ENCODE data around the gene FAM13A.
"Not testable (repeated sequence)": the region's sequence is repeated elsewhere in the genome, so short reads cannot be mapped to it uniquely, and the experiment has no call there.

The FAM13A gene

DNA sequence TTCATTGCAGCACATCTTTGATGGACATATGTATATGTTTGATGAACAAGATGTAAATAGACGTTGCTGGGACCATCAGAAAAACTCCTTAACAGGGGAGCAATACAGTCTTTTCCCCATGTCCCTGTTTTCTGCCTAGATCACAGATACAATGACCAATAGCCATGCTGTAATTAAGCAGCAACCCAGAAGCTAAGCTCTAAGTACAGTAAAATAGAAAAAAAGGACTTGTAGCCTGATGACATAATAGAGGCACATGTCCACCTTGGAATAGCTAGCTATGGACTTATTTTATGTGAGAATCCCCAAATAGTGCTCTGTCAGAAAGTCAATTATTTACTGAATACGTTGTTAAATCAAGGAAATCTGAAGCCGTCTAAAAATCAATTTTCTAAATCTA, 14.9 kb downstream of the FAM13A start:
- DNase-seq (ENCODE audit: low read depth in 2 of 2) = no peak

DNA sequence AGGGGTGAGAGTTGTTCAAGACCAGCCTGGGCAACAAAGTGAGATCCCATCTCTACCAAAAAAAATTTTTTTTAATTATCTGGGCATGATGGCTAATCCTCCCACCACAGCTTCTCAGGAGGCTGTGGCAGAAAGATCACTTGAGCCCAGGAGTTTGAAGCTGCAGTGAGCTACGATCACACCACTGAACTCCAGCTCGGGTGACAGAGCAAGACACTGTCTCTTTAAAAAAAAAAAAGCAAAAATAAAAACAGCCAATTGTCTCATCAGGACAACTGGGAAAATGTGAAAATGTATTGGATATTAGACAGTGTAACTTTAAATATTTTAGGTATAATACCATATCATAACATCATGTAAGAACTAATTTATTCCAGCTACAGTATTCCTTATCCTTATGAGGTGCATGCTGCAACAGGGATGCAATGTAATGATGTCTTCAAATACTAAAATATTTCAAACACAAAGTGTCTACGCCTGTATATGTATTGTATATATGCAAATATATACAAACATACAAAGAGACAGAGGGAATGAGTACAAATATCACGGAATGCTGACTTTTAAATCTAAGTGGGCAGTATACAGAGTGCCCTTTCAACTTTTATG, 17.2 kb downstream of the FAM13A start:
- no peak for DNase-seq (ENCODE audit: low read depth in 2 of 2)

DNA sequence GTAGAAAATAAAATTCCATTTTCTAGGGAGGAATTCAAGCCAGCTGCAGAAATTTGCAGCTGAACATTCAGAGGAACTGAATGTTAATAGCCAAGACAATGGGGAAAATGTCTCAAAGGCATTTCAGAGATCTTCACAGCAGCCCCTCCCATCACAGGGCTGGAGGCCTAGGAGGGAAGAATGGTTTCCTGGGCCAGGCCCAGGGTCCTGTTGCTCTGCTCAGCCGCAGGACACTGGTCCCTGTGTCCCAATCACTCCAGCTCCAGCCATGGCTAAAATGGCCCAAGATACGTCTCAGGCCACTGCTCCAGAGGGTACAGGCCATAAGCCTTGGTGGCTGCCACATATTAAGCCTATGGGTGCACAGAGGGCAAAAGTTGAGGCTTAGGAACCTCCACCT, 20.4 kb downstream of the FAM13A start:
- DNase-seq (ENCODE audit: low read depth in 2 of 2) = no peak

DNA sequence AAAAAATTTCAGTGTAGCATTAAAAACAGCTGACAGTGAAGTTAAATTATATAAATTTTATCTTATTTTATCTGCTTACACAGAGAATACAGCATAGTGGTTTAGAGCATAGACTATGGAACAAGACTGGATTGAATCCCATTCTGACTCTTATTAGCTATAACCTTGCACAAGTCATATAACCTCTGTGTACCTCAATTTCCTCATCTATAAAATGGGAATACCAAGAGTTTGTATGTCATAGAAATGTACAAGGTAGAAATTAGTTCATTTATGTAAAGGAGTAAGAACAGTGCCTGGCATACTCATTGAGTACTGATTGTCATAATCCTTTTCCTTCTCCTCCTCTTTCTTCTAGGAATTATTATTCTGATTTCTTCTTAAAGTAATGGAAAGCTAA, 25.7 kb downstream of the FAM13A start:
- no peak for DNase-seq (ENCODE audit: low read depth in 2 of 2)

DNA sequence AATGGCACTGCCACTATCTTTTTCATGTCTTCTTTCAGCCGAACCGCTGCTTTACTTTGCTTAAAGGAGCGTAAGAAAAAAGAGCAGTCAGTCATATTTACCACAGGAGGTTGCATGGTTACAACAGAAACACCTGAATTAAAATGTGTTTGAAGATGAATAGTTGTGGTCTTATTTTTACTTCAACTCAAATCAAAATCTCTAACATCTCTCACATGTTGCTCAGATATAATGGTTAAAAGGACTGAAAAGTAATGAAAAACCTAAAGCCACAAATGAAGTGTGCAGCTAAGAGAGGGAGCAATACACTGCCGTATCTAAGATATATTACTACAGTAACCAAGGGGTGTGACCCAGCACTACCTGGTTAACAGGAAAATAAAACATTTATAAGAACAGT, 27.4 kb downstream of the FAM13A start:
- DNase-seq (ENCODE audit: low read depth in 2 of 2) = no peak

DNA sequence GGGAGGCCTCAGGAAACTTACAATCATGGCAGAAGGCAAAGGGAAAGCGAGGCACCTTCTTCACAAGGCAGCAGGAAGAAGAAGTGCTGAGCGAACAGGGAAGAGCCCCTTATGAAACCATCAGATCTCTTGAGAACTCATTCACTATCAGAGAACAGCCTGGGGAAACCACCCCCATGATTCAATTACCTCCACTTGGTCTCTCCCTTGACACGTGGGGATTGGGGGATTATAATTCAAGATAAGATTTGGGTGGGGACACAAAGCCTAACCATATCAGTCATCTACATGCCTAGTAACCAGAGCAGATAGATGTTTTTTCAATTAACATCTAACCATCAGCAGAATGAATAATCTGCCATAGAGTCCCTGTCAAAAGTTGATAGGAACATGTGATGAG, 30.4 kb downstream of the FAM13A start:
- DNase-seq (ENCODE audit: low read depth in 2 of 2) = no peak

DNA sequence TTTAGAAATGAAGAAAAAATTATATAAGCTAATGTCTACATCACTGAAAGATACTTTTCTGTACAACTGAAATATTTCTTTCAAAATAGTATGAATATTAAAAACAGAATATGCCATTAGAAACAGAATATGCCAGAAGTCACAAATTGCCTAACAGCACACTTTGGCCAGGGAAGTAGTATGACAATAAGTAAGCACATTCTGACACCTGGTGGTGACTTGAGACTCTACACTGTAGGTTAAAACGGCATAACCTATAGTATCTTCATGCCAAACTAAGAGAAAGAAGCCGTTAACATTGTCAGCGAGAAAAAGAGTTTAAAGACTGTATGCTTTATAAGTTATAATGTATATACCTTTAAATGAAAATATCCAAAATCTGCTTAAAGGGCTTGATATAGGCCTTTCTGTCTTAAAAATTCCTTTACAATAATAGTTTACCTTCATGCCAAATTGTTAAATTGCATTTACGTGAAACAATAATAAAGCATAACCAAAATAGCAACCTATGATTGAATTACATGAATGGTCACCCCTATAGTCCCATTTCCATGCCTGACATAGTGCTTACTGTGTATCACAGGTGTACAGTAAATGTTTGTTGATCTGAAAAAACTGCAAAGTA, 32.8 kb downstream of the FAM13A start:
- peak; percentile 9 to 16 for DNase-seq (ENCODE audit: low read depth in 2 of 2)

DNA sequence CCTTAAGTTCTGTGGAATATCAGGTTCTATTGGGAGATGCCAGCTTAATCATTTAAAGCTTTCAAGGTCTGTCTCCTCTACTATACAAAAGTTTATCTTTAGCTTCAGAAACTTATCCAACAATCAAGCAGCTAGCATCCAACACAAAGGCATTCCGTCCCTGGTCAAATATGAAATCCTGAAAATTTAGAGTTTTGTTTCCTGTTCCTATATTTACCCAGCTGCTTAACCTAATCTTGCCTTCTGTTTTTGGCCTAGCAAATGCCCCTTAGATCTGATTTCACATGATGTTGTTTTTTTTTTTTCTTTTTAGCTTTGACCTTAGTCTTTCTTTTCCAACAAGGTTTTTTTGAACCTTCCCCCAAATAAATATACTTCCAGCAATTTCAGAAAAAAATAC, 33.8 kb downstream of the FAM13A start:
- no peak for DNase-seq (ENCODE audit: low read depth in 2 of 2)

DNA sequence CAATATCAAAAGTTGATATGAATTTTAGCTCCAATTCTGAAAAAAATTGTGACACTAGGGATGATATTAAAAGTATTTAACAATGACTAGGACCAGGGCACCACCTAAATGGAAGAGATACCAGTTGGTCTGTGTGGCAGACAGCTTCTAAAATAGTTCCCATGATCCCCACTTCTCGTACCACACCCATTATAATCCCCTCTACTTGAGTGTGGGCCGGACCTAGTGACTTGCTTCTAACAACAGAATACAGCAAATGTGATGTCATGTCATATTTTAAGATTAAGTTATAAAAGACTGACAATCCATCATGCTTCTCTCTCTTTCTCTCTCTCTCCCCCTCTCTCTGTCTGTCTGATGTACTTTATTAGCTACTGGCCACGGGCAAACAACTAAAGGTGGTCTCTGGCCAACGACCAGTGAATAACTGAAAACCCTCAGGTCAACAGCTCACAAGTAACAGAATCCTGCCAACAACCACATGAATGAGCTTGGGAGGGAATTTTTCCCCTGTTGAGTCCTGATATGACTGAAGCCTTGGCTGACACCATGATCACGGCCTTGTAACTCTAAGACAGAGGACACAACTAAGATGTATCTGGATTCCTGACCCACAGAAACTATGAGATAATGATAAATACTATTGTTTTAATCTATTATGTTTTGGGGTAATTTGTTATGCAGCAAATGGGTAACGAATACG, 34.4 kb downstream of the FAM13A start:
- no peak for DNase-seq (ENCODE audit: low read depth in 2 of 2)

DNA sequence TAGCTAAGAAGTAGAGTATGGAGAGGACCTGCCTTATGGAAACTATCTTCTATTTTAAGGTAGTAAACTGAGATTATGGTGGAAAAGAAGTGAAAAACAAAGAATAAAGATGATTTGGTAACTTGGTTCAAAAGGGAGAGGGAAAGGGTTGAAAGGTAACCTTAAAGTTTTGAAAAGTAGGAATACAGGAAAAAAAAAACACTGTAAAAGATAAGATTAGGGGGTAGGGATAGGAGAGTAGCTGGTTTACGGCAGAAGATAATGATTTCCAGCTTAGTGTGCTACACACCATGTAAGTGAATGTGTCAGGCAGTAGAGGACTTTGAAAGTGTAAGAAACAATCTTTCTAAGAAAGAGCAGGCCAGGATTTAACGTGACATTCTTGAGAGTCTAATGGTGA, 35.3 kb downstream of the FAM13A start:
- no peak for DNase-seq (ENCODE audit: low read depth in 2 of 2)

DNA sequence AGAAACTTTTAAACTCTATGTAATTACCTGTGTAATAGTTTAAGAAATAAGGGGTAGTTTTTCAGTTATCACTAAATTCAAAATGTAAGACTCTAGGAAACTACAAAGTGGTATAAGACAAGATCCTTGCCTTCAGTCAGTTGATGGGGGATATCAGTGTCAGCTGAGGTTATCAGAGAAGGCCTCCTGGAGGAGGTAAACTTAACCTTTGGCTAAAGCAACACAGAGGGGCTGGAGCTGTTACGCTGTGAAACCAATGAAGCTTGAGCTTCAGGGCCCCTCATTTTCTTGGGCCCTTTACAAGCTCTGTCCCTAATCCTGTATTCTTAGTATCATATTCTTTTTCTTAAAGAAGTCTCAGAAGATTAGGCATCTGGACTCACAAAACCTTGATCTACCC, 35.9 kb downstream of the FAM13A start:
- DNase-seq (ENCODE audit: low read depth in 2 of 2) = no peak

DNA sequence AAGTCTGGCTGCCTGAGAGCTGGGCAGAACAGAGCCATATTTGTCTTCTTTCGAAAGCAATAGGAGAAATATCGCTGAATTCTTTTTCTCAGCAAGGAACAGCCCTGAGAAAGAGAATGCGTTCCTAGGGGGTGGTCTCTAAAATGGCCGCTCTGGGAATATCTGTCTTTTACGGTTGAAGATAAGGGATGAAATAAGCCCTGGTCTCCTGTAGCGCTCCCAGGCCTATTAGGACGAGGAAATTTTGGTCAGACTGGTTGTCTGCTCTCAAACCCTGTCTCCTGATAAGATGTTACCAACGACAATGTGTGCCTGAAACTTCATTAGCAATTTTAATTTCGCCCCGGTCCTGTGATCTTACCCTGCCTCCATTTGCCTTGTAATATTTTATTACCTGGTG, 42.1 kb downstream of the FAM13A start:
- not testable (repeated sequence) for DNase-seq (ENCODE audit: low read depth in 2 of 2)

DNA sequence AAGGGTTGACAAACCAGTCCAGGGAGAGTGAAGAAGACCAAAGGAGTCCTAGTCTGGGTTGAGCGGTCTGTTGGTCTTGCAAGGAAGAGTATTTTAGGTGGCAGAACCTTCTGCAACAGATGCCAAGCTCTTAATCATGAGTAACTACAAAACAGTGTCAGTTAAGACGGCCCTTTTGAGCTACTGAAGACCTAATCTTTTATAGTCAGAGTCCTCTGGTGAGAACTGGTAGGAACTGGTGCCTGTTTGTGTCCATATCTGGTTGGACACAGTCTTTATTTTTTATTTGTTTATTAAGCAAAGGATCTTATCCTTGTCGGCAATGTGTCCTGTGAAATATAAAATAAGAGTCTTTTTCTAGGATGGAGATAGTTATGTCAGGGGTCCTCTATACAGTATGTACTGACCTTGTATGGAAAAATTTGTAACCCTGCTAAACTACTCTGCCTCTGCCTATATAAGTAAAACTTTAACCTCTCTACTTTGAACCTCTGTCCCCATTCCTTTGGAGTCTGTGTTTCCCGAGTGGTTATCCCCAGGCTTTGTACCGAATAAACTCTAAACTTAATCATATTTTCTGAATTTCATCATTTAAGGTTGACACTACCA, 47.1 kb downstream of the FAM13A start:
- DNase-seq (ENCODE audit: low read depth in 2 of 2) = no peak

DNA sequence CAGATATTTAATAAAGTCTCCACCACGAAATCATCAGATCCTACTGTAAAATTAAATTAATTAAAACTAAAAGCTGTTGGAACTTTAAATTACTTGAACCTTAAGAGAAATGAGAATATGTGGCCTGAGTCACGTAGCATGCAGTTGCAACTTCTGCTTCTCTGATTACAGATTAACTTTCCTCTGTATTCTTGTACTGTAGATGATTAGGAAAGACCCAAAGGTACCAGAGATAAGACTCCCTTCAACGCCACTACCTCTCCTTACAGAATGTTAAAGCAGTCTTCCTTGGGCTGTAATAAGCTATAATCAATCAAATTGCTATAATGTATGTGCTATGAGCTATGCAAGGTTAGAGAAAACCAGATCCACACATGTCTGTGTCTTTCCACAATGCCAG, 47.9 kb downstream of the FAM13A start:
- no peak for DNase-seq (ENCODE audit: low read depth in 2 of 2)

DNA sequence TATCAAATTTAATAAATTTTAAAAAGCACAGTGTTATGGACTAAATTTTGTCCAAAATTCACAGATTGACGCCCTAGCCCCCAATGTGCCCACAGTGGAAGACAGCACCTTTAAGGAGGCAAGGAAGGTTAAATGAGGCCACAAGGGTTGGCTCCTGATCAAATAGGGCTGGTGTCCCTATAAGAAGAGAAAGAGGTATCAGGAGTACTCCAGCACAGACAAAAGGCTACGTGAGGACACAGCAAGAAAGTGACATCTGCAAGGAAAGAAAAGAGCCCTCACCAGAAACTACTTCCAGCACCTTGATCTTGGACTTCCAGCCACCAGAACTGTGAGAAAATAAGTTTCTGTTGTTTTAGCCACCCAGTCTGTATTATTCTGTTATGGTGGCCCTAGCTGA, 48.8 kb downstream of the FAM13A start:
- DNase-seq (ENCODE audit: low read depth in 2 of 2) = no peak

DNA sequence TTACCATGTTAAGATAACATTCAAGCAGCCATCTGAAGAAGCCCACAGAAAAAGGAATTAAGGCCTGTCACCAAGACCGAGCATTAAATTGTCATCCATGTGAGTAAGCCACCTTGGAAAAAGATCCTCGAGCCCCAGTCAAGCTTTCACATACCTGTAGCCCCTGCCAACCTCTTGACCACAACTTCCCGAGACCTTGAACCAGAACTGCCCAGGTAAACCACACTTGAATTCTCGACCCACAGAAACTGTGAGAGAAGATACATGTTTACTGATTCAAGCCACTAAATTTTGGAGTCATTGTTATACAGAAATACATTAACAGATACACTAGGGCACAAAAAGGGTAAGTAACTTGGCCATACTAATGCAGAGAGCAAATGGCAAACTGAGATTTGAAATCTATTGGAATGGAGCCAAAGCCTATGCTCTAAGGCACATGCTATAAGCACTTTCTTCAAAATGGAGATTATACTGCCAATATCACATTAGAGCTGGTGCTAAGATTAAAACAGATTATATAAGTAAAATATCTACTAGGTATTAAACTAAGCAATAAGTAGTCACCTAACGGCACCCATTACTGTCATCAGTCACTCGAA, 49.5 kb downstream of the FAM13A start:
- DNase-seq (ENCODE audit: low read depth in 2 of 2) = no peak

DNA sequence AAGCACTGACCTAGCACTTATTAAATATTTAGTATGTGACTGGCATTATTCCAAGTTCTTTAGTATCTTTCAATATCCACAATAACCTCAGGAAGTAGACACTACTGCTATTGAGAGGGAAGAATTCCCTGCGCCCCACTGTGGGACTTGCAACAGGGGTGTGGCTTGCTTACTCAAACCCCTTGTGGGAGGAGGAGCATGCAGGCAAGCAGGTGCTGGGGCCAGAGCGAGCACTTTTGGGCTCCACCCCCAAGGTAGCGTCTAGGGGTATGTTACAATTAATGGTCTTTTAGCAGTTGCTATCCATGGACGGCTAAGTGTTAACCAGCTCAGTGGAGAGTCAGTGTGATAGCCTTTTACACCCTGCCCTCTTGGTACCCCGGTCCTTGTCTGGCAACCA, 50.7 kb downstream of the FAM13A start:
- DNase-seq (ENCODE audit: low read depth in 2 of 2) = no peak

DNA sequence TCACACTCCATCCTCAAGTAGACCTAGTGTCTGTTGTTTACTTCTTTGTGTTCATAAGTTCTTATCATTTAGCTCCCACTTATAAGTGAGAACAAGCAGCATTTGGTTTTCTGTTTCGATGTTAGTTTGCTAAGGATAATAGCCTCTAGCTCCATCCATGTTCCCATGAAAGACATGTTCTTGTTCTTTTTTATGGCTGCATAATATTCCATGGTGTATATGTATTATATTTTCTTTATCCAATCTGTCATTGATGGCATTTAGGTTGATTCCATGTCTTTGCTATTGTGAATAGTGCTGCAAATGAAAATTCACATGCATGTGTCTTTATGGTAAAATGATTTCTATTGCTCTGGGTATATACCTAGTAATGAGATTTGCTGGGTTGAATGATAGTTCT, 51.9 kb downstream of the FAM13A start:
- DNase-seq (ENCODE audit: low read depth in 2 of 2) = not testable (repeated sequence)

DNA sequence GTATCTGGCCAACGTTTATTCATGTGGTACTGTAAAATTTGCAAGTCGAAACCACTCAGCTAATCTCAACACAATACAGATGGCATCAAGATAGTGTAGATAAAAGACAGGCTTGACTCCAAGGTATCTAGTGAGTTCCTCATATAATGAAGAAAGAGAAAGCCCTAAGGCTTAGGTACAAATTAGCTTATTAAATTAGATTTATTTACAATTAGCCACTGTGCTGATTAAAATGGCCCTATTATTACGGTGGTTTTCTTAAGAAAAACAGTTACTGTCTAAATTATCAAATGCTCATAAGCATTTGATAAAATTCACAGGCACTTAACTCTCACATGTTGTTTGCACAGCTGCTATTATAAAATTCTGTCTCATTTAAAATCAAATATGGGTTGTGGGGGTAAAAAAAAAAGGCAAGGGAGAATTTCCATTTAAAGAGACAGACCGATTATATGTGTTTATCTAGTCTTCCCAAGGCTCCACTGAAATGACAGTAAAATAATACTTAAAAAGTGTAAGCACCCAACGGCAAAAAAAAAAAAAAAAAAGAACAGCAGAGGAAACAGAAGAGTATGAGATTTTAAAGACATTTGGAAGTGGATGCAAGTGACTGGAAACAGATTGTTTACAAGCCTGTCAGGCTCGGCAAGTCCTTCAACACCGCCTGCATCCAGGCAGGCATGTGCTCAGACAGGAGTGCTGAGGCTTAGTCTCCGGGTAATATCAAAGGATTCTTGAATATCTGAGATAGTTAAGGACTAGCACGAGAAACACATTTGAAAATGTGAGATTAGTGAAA, 55.1 kb downstream of the FAM13A start:
- no peak for DNase-seq (ENCODE audit: low read depth in 2 of 2)

DNA sequence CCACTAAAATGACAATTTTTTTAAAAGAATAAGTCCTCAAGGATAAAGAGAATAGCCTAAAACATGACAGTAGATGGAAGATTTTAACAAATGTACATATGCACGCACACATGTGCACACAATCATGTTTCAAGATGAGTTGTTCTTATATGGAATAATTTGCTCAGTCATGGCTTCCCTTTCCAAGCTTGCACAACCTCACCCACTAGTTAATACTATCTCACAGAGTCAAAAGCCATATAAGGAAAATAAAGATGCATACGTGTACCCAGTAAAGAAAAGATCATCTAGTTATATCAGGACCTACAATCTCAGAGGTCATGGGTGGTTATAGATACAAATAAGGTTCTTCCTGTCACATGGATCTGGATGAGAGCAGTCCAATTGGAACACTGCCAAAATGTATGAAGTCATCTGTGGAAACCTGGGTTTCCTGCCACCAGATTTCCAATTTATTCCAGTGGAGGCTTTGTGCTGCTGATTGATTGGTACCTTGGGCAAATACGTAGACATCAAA, 56.1 kb downstream of the FAM13A start:
- DNase-seq (ENCODE audit: low read depth in 2 of 2) = no peak

DNA sequence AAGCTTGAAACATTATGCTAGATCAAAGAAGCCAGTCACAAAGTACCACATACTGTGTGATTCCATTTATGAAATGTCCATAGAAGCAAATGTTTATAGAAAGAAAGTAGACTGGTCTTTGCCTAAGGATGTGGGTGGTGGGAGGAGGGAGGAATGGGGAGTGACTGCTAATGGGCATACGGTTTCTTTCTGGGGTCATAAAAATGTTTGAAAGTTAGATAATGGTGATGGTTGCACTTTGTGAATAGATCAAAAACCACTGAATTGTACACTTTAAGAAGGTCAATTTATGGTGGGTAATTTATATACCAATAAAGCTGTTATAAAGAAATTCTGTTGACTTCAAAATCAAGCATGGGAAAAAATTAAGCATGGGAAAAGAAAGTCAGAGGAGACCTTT, 56.6 kb downstream of the FAM13A start:
- no peak for DNase-seq (ENCODE audit: low read depth in 2 of 2)

Data from stimulated activated CD8-positive, alpha-beta memory T cell treated with anti-CD3 and anti-CD28 coated beads, Interleukin-2, amount 100 ng/mL, for 1 hour (primary cell).